Stimulated activated CD8-positive, alpha-beta memory T cell treated with anti-CD3 and anti-CD28 coated beads, Interleukin-7, amount 100 ng/mL, for 1 hour (primary cell): ENCODE results near the gene TJP2.
A peak's percentile ranks its signal among the peaks of the same experiment; 100 is the strongest.
"Not testable (repeated sequence)": the region's sequence is repeated elsewhere in the genome, so short reads cannot be mapped to it uniquely, and the experiment has no call there.

Experiments
- DNase-seq, 2 donors: peaks; one replicate each; pipeline ENCODE4 v3.0.0-alpha.2; 2020; ENCODE audit warnings: low read depth in 2 of 2

The TJP2 gene

GRCh38 chr9:69158471-69158870 lies 15.6 kb upstream of the TJP2 start:
- DNase-seq = no peak

GRCh38 chr9:69164573-69164972 lies 9.5 kb upstream of the TJP2 start:
- DNase-seq = not testable (repeated sequence)

GRCh38 chr9:69165581-69165980 lies 8.5 kb upstream of the TJP2 start:
- no peak for DNase-seq

- no peak for DNase-seq
These were observed 5.3 kb upstream of the TJP2 start for GRCh38 chr9:69168709-69169217.

- DNase-seq = no peak
These were observed 3.8 kb upstream of the TJP2 start for GRCh38 chr9:69170231-69170630.

GRCh38 chr9:69171049-69171448 lies 3.0 kb upstream of the TJP2 start:
- no peak for DNase-seq

GRCh38 chr9:69171517-69171916 lies 2.6 kb upstream of the TJP2 start:
- DNase-seq = no peak

- no peak for DNase-seq
These were observed 1.2 kb upstream of the TJP2 start for GRCh38 chr9:69172895-69173294.

- DNase-seq = no peak
These were observed 583 bp upstream of the TJP2 start for GRCh38 chr9:69173497-69173890.

- DNase-seq = no peak
These were observed 763 bp downstream of the TJP2 start for GRCh38 chr9:69174616-69175463.

GRCh38 chr9:69175486-69175885 lies 1.4 kb downstream of the TJP2 start:
- no peak for DNase-seq

- DNase-seq = no peak
These were observed 2.5 kb downstream of the TJP2 start for GRCh38 chr9:69176471-69177171.

- no peak for DNase-seq
These were observed 4.5 kb downstream of the TJP2 start for GRCh38 chr9:69178583-69179011.

- no peak for DNase-seq
These were observed 5.0 kb downstream of the TJP2 start for GRCh38 chr9:69179037-69179436.

- DNase-seq = no peak
These were observed 6.1 kb downstream of the TJP2 start for GRCh38 chr9:69180200-69180599.

- peak in 1 of 2 donors; percentile 5 for DNase-seq
These were observed 6.6 kb downstream of the TJP2 start for GRCh38 chr9:69180670-69181069.

- no peak for DNase-seq
These were observed 7.9 kb downstream of the TJP2 start for GRCh38 chr9:69181908-69182353.

GRCh38 chr9:69184266-69184665 lies 10.2 kb downstream of the TJP2 start:
- DNase-seq = no peak

- no peak for DNase-seq
These were observed 12.9 kb downstream of the TJP2 start for GRCh38 chr9:69186841-69187611.

- no peak for DNase-seq
These were observed 14.9 kb downstream of the TJP2 start for GRCh38 chr9:69188975-69189374.

- DNase-seq = no peak
These were observed 16.2 kb downstream of the TJP2 start for GRCh38 chr9:69190086-69190862.
